A549 (cell line): ENCODE data around the gene UVRAG.

Experiments used
- CBX2 ChIP-seq: fragments of 200-600 bp; sonication (generic); IDR thresholded peaks from 2 replicates; pipeline ENCODE4 v1.6.1; 2016; ENCODE audit warnings: low read depth, mild to moderate bottlenecking, borderline replicate concordance
- CTCF ChIP-seq: fragments of >200 bp; sonication (Bioruptor Twin); formaldehyde crosslinking; IDR thresholded peaks from 3 replicates; pipeline ENCODE4 v1.5.1; 2016
- ELK1 ChIP-seq: fragments of 150-350 bp; IDR thresholded peaks from 2 replicates; pipeline ENCODE4 v1.6.1; 2014; ENCODE audit warnings: low read depth, mild to moderate bottlenecking, low read length
- EP300 ChIP-seq, 2 experiments: fragments of >200 bp; sonication (Bioruptor Twin); formaldehyde crosslinking; IDR thresholded peaks; 2 replicates in 1 of 2; 3 replicates in 1 of 2; pipeline ENCODE4 v1.6.1; 2016 to 2017
- ESRRA ChIP-seq: fragments of 150-350 bp; IDR thresholded peaks from 2 replicates; pipeline ENCODE4 v1.6.1; 2014; ENCODE audit warnings: mild to moderate bottlenecking, low read length, borderline replicate concordance
- GATA3 ChIP-seq: IDR thresholded peaks from 2 replicates; pipeline ENCODE4 v1.6.1; 2012; ENCODE audit warnings: borderline replicate concordance
- HDAC2 ChIP-seq: fragments of 200-600 bp; sonication (generic); IDR thresholded peaks from 2 replicates; pipeline ENCODE4 v1.6.1; 2016
- MAFK ChIP-seq: fragments of 450-650 bp; IDR thresholded peaks from 2 replicates; pipeline ENCODE4 v1.6.1; 2014; ENCODE audit not compliant: partially characterized antibody
- NR3C1 ChIP-seq: fragments of >200 bp; sonication (Bioruptor Twin); formaldehyde crosslinking; IDR thresholded peaks from 3 replicates; pipeline ENCODE4 v1.6.1; 2017
- POLR2A ChIP-seq: IDR thresholded peaks from 2 replicates; pipeline ENCODE4 v1.6.1; 2012; ENCODE audit warnings: mild to moderate bottlenecking, low read length
- RAD21 ChIP-seq, 2 experiments: fragments of >200 bp in 1 of 2; sonication (Bioruptor Twin) in 1 of 2; formaldehyde crosslinking in 1 of 2; IDR thresholded peaks in 1 of 2; conservative IDR thresholded peaks in 1 of 2; 2 replicates in 1 of 2; 3 replicates in 1 of 2; pipeline ENCODE4 v1.6.1; 2012 to 2018; ENCODE audit warnings: inconsistent platforms in 1 of 2

- TF ChIP-seq POLR2A = no peak
- no peak for TF ChIP-seq EP300 (IDR thresholded peaks at IDR 0.05)
- TF ChIP-seq RAD21 (conservative IDR thresholded peaks at IDR 0.05 in 1 of 2, IDR thresholded peaks at IDR 0.05 in 1 of 2) = no peak
- no peak for TF ChIP-seq ELK1
- no peak for TF ChIP-seq CTCF
- TF ChIP-seq ESRRA = no peak
- no peak for TF ChIP-seq GATA3
- no peak for TF ChIP-seq HDAC2
- TF ChIP-seq CBX2 = no peak
- no peak for TF ChIP-seq MAFK
- no peak for TF ChIP-seq NR3C1
Observed at GRCh38 chr11:76123248-76123647, 308.2 kb downstream of the UVRAG start.
